ENCODE measurements around the gene CCNA2.

GRCh38 chr4:121814756-121815155 lies 8.9 kb downstream of the CCNA2 start:
- TF ChIP-seq, protein P1, sequence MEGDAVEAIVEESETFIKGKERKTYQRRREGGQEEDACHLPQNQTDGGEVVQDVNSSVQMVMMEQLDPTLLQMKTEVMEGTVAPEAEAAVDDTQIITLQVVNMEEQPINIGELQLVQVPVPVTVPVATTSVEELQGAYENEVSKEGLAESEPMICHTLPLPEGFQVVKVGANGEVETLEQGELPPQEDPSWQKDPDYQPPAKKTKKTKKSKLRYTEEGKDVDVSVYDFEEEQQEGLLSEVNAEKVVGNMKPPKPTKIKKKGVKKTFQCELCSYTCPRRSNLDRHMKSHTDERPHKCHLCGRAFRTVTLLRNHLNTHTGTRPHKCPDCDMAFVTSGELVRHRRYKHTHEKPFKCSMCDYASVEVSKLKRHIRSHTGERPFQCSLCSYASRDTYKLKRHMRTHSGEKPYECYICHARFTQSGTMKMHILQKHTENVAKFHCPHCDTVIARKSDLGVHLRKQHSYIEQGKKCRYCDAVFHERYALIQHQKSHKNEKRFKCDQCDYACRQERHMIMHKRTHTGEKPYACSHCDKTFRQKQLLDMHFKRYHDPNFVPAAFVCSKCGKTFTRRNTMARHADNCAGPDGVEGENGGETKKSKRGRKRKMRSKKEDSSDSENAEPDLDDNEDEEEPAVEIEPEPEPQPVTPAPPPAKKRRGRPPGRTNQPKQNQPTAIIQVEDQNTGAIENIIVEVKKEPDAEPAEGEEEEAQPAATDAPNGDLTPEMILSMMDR (IDR thresholded peaks at IDR 0.05; ENCODE audit: insufficient read depth, low read depth, low read length), result no peak
- TF ChIP-seq EZH2 (IDR thresholded peaks at IDR 0.05; ENCODE audit: insufficient read depth, low read length), result no peak
